ENCODE measurements around the gene IL22RA2.

Gene IL22RA2

DNA sequence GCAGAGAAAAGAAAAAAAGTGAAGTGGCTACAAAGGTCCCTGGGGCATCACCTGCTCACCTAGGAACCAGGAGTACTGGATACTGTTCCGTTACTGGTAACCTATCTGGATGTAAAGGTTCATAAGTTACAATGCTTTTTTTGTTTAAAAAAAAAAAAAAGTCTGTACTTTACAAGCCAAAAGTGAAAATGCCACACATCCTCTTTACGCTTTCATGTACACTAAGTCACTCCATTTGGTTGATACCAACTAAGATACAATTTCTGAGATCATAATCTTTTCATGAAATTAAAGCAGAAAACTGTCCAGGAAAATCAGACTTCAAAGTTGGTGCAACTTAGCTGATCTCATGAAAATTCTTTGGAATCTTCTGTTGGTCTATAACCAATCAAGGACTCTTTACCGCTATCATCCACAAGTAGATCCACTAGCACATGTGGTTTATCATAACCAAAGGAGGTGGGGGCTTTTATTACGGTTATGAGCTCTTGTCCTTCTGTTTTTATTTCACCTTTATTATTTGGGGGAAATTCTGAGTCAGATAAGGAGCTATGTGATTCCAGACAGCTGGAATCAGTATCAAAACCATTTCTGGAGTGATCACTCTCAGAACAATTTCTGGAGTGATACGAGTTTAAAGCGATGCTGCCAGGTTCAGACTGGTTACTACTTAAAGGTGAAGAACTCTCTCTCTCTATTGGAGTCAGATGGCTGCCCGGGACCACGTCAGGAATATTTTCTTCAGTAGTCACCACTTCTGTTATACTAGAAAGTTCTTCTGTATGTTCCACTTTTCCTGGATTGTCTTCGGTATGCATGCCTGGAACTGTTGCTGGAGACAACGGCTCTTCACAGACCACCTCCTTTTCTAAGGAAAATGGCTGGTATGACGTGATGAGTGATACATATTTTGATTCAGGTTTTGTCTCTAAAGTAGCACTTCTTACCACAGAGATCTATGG lies 24.5 kb upstream of the IL22RA2 start:
- DNase-seq (ENCODE audit: low spot score): no peak

DNA sequence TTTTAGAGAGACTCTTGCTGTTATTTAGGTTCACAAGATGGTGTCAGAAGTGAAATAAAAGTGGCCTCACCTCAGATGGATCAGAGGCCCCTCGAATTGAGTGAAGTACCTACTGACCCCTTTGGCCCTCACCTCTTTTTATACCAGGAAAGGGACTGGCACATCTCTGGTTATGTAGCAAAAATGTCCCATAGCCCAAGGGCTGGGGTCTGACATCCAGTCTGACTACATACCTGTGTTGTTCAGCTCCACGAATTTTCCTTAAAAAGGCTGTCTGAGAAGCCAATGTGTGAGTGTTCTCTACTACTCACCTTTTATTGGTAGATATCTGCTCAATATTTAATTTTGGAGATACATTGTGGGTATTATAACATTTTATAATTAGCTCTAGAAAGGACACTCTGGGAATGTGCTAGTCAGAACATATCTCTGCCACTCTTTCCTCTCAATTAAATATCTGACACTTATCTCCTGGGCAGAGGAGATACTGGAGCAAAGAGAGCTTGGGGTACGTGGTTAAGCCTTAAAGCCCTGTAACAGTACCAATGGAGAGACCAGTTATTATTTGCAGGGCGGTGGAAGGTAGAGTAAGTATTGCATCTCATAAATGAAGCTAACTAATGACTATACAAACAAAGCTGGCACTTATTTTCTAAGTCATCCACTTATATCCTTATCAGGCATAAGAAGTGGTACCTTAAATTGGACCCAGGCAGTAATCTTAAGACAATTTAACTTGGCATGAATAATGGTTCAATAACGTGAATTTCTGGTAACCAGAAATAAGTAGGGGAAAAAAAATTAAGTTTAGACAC lies 20.0 kb upstream of the IL22RA2 start:
- DNase-seq (ENCODE audit: low spot score): no peak

DNA sequence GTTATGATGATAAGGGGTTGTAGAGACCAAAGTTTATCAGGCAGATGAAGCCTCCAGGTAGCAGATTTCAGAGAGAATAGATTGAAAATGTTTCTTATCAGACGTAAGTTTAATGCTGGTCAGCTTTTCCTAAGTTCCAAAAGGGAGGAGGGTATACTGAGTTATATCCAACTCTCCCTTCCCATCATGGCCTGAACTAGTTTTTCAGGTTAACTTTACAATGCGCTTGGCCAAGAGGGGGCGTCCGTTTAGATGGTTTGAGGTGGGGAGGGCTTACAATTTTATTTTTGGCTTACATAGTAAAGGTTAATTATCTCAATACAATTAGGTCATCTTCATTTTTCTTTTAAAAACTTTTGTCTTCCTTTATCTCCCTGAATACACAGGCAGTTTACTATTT lies 19.4 kb upstream of the IL22RA2 start:
- no peak for DNase-seq (ENCODE audit: low spot score)

DNA sequence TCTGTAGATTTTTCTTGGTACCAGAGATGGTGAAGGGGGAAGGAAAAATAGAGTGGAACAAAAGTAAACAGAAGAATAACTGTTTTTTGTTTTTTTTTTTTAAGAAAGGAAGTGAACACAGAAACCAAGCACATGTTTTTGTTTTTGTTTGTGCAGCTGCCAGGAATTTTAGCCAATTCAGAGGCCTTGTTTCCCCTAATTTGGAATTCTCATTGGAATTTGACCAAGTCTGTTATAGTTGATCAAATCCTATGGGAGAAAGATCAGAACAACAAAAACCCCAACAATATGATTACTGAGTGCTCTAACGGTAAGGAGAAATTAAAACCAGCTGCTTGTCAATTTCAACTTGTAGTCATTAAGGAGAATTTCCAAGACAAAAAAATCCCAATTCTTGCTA lies 18.2 kb upstream of the IL22RA2 start:
- DNase-seq (ENCODE audit: low spot score): no peak

DNA sequence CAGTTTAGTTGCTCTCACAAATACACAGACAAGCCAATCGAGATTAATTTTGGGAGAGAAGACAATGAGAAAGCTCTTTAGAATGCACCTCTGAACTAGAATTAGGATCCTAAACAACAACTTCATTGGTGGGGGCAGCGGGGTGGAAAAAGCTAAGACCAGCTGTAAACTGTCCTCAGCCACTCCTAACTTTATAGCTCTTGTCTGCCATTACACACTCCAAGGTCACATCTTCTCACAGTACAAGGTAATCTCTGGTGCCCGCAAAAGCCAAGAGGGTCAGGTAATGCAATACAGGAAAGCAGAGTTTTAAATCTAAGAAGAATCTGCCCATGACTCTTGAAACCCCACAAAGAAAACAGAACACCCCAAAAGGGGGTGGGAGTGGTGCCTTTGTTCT lies 17.8 kb upstream of the IL22RA2 start:
- DNase-seq (ENCODE audit: low spot score): no peak

DNA sequence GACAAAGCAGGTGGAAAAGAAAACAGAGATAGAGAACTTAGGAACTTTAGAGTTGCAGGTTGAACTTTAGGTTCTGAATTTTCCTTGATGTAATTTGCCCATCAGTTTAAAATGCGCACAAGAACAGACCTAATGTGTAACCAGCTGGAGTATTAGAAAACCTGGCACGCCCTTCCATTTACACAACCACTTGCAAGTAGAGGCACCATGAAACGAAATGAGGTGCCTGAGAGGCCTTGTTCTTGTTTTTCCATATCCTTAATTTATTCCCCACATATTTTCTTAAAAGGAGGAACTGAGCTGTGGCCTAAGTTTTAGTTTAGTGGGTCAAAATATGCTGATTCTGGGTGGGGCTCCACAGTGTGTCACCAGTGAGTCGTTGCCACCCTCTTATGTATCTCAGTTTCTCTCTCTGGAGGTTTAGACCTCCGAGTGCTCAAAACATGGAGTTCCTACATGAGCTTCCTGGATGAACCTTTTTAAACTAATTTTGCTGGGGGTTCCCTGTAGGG lies 17.2 kb upstream of the IL22RA2 start:
- no peak for DNase-seq (ENCODE audit: low spot score)

DNA sequence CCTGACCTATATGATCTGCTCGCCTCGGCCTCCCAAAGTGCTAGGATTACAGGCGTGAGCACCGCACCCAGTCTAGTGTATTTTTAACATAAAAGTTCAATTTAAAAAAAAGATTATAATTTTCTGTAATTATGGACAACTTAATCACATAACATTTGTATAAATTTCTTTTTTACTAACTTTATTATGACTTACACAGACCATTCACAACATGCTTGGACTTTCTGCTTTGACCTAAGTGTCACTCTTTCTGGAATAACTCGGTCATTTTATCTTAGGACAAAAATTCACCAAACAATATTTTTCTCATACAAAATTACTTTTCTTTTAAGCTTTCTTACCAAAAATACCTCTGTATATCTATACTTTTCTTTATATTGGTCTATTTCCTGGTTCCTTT lies 15.4 kb upstream of the IL22RA2 start:
- no peak for DNase-seq (ENCODE audit: low spot score)

DNA sequence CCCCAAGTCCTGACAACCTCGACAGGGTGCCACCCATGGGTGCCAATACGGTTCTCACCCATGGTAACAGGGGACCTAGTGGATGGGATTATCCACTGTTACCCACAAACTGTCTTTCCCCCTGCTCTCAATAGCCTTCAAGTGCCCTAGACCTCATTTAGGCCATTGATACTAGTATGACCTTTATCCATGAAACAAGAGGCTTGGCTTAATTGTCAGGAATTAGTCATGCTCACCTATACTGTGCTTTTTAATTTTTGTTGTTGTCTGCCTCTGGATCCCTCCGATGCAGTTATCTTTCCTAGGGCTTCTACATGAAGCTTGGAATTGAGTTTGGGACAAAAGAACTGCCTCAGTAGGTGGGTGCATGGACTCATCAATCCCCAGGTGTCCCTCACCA lies 11.8 kb upstream of the IL22RA2 start:
- no peak for DNase-seq (ENCODE audit: low spot score)

DNA sequence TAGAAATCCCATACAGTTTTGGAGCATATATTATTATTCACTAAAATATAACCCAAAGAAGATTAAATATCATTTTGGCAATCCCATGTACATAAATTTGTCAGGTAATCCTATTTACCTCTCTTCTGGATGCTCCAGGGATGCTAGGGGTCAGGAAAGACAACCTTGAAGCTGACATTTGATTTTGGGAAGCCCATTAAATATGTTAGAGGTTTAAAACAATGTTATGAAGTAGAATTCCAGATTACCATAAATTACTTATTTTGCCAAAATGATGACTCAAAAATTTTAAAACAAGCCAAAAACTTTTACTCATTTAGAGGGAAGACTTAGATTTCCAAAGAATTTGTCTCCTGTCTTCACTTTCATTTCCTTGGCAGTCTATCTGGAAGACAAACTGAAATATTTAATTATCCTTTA lies 9.2 kb upstream of the IL22RA2 start:
- no peak for DNase-seq (ENCODE audit: low spot score)

DNA sequence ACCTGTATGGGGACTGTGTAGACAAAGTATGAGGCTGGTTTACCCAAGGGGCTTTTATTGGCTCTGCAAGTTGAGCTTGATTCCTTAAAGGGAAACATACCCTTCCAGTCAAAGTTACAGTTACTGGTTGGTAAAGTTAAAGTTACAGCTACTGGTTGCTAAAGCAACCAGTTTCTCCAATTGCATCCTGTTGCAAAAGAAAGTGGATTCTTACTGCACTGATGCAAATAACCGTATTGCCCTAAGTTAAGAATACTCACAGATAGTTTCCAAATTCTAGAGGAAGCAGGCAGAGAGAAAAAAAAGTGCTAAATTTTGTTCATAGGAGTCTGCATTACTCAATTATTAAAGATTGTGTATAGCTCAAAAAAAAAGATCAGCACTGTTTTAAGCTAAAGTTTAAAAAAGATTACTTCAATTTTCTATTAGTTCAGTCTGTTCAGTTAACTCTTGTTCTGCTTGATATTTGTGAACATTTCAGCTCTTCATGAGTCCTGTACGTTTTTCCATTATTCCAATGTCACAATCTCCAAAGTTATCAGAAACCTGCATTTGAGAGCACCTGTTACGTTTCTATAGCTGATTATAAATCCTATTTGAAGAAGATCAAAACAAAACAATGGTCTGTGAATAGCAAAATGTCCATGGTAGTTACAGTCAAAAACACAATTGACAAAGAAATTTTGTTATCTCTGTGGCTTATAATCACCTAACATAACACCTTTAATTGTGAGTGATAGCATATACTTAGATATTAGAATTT lies 8.6 kb upstream of the IL22RA2 start:
- DNase-seq (ENCODE audit: low spot score): no peak

DNA sequence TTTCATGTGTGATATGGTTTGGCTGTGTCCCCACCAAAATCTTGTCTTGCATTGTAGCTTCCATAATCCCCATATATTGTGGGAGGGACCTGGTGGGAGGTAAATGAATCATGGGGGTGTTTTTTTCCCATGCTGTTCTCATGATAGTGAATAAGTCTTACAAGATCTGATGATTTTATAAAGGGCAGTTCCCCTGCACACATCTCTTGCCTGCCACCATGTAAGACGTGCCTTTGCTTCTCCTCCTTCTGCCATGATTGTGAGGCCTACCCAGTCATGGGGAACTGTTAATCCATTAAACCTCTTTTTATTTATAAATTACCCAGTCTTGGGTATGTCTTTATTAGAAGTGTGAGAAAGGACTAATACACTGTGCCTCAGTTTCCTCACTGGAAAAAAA lies 4.2 kb upstream of the IL22RA2 start:
- no peak for DNase-seq (ENCODE audit: low spot score)

DNA sequence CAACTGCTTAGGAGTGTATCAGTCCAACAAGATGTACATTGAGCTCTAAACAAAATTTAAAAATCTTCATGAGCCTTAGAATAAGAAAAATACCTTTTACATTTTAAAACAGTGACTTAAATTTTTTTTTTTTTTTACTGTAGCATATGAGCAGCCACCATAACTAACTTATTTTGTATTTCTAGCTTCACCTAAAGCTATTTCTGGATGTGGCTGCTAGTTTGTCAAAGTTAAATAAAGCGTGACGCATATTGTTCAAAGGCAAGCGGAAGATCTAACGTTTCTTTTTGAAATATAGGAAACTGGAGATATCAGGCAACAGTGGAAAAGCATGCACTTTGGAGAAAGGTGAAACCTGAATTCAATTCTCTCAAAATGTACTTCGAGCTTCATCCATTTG lies 3.3 kb upstream of the IL22RA2 start:
- no peak for DNase-seq (ENCODE audit: low spot score)

DNA sequence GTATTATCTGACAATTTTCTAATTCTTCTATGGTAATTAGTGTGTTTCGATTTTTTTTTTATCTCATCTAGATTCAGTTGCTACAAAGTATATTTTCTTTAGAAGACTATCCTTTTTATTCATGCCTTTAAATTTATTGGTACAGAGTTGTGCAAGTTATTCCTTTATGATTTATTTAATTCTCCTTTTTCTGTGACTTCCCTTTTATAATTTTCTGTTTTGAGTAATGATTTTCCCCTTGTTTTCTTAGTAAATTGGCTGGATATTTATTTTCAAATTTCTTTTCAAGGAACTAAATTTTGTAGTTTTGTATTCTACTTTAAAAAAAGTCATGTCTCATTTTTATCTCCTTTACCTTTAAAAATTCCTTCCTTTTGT lies 2.4 kb upstream of the IL22RA2 start:
- no peak for DNase-seq (ENCODE audit: low spot score)

DNA sequence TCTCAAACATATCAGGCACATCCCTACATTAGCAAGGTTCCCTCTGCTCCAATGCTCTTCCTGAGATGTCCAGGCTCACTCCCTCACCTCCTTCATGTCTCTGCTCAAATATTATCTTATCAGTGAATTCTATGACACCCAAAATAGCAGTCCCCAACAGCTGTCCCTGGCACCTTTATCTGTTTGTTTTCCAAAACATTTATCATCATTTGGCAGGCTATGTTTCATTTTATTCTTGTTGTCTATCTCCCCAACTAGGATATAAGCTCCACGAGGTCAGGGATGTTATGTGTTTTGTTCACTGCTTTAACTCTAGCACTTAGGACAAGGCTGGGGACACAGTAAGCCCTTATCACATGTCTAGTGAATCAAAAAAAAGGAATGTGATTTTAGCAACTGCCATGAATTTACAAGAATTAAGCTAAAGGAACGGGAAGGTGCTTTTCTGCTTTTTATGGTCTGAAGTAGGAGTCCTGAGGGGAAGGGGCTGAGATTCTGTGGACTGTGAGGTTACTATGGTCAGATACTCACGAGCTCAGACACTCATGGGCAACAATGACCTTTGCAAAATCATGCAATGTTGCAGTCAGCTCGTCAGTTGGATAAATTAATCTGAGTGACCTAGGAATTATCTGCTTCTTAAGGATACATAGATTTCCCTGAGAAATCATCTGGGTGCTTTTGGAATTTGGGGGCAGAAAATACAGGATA lies 1.9 kb upstream of the IL22RA2 start:
- DNase-seq (ENCODE audit: low spot score): no peak

DNA sequence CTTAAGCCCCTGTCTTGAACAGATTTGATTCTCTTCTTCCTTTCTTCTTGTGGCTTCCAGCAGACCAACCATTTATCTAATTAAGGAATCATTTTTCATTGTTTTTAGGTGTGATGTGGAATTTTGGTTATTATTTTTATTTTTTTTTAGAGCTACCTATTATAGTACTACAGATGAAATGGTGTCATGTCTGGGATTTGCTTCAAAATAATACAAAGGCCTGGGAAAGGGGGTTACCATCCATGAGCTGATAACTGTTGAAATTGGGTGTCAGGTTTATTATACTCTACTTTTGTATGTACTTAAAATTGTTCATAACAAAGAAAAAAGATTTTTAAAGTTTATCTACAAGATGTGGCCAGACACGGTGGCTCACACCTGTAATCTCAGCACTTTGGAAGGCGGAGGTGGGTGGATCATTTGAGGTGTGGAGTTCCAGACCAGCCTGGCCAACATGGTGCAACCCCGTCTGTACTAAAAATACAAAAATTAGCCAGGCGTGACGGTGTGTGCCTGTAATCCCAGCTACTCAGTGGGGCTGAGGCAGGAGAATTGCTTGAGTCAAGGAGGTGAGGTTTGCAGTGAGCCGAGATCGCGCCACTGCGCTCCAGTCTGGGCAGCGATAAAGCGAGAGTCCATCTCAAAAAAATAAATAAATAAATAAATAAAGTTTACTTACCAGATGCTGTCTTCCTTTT lies 561 bp downstream of the IL22RA2 start:
- no peak for DNase-seq (ENCODE audit: low spot score)

DNA sequence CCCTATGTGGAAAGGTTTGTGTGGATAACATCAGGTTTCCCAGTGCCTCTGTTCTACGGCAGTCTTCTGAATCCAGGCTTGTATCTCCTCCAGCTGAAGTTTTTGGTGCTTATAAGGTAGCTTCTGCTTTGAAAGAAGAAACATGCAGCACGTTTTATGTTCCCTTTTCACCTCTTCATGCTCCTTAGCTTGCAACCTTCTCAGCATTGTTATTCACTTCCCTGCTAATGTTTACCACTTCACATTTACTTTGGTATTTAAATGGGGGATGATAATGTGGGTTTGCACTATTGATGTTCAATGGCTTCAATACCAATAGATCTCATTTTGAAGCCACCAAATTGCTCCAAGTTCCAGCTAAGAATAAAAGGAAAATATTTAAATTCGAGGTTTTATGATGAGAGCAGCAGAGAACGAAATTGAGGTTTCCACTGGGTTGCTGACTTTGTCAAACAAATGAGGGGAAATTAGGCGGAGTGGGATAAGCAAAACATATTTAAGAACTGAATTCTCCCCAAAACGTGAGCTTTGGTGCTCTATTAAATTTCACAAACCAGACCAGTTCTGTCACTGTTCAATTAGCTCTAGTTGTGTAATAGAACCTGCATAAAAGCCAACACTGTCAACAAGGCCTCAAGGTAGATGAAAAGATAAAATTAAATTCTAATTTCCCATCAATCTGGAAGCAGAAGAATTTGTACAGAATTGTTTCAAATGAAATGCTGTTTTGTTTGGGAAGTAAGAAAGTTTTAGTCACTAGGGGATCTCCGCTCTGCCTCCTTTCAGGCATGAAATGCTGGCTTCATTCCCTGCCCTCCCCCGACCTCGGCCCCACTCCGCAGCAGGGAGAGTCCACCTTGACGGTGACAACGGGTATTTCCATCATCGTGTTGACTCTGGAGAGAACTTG lies 1.4 kb downstream of the IL22RA2 start:
- no peak for DNase-seq (ENCODE audit: low spot score)

DNA sequence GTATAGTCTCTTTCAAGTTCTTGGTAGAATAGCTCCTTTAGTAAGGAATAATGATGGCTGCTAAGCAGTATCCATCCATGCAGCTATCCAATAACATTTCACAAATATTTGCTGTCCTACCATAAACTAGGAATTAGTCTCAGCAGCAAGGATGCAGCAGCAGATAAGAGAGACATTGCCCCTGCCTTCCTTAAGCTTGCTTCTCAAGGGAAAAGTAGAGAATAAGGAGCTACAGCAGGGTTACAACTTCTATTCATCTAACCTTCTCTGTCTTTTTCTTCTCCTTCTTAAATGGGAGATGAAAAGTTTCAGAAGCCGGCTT lies 2.4 kb downstream of the IL22RA2 start:
- DNase-seq (ENCODE audit: low spot score): no peak

DNA sequence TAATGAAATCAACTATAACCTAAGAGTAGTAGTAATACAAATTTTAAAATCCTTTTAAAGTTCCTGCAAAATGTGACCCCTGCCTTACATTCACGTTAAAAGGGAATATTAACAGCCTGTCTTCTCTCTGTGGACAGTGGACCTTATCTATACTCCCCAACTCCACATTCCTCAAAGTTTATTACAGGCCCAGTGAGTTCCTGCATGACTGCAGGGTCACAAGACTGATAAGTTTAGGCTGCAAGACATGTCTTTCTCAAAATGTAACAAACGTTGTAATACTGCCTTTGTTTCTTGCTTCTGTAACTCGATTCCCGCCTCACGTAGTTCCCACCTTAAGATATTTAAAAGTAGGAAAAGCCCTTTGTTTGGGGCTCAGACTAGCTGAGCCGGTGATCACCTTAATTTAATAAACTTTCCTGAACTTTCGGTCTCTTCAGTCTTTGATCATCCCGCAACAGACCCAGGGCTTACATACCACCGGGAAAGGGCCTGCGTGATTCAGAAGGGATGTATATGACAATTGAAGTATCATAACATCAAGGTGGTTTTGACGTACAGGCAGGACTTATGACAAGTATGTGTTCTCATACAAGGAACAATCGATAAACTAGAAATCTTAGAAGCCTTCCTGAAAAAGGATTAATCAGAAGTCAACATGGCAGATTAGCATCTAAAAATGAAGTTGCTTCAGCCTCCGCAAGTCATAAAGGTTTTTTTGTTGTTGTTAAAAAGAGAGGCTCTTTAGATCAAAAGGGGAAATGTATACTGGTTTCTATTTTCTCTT lies 3.0 kb downstream of the IL22RA2 start:
- no peak for DNase-seq (ENCODE audit: low spot score)

DNA sequence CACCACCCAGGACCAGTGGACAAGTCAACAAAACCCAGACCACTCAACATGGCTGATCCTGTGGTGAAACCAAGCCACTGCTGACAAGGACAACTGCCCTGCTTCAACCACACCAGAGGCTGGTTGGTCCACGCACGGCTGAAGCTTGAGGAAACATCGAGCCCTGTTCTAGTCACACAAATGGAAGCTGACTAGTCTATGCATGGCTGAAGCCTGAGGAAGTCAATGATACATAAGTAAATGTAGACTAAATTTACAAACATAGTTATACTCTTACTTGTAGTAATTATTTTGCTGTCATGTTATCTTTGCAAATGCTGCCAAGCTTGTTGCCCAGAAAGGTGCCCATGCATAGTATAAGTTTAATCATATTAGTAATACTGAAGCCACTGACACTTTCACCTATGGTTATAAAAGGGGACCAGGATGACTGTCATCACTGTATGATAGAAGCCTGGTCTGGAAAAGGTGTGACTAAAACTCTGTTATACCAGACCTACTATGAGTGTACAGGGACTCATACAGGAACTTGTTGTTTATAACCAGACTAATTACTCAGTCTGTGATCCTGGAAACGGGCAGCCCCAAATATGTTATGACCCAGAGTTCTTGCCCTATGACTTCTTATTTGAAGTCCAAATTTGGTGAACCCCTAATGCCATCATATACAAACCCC lies 5.6 kb downstream of the IL22RA2 start:
- no peak for DNase-seq (ENCODE audit: low spot score)

All from hepatic stellate cell (primary cell).